ENCODE results near the gene ISG15. TPM values are rescaled to one million over a fixed set of nuclear protein-coding genes. Genes with fewer than 3 reads are reported as not detected.

The ISG15 gene
- total RNA-seq, 1 experiment from 2014 or later: 140 TPM

DNA sequence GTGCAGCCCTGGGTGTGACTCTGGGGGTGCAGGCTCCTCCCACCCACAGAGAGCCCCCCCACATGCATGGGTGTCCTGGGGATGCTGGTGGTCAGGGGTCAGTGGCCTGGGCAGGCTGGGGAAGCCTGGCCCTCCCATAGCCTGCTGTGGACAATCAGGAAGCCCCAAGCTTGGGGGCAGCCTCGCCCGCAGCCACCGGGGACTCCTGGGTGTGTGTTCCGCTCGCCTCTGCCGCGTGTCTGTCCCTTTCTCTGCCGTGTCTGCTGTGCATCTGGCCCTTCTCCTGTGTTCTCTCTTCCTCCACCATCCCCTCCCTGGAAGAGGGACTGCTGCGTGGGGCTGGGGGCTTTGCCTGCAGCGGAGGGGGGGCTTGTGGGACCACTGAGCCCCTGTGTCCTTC, 29.5 kb downstream of the ISG15 start:
- TF ChIP-seq EZH2phosphoT487 (IDR thresholded peaks at IDR 0.05; ENCODE audit: borderline replicate concordance) (no peak), YY1 (IDR thresholded peaks at IDR 0.05; ENCODE audit: extremely low read depth, insufficient replicate concordance, low read depth, low read length) (no peak), SRF (IDR thresholded peaks at IDR 0.05; ENCODE audit: low read depth) (no peak)
- TF ChIP-seq, protein P1, sequence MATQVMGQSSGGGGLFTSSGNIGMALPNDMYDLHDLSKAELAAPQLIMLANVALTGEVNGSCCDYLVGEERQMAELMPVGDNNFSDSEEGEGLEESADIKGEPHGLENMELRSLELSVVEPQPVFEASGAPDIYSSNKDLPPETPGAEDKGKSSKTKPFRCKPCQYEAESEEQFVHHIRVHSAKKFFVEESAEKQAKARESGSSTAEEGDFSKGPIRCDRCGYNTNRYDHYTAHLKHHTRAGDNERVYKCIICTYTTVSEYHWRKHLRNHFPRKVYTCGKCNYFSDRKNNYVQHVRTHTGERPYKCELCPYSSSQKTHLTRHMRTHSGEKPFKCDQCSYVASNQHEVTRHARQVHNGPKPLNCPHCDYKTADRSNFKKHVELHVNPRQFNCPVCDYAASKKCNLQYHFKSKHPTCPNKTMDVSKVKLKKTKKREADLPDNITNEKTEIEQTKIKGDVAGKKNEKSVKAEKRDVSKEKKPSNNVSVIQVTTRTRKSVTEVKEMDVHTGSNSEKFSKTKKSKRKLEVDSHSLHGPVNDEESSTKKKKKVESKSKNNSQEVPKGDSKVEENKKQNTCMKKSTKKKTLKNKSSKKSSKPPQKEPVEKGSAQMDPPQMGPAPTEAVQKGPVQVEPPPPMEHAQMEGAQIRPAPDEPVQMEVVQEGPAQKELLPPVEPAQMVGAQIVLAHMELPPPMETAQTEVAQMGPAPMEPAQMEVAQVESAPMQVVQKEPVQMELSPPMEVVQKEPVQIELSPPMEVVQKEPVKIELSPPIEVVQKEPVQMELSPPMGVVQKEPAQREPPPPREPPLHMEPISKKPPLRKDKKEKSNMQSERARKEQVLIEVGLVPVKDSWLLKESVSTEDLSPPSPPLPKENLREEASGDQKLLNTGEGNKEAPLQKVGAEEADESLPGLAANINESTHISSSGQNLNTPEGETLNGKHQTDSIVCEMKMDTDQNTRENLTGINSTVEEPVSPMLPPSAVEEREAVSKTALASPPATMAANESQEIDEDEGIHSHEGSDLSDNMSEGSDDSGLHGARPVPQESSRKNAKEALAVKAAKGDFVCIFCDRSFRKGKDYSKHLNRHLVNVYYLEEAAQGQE (IDR thresholded peaks at IDR 0.05; ENCODE audit: low read depth): no peak
- intact Hi-C loops (cut with micrococcal nuclease): no loop called here
- no peaks in the 10 kb centered on the region for H3K9me3 ChIP-seq (ENCODE audit: control insufficient read depth in 1 of 2, insufficient read depth in 1 of 2, low read depth in 1 of 2, low read length in 2 of 2)
- H2AFZ ChIP-seq (ENCODE audit: low read depth, low read length, poor library complexity, severe bottlenecking): no peak overlapping the region
- no TSS peak for BruUV-seq (replicated peaks)
- peaks cover 7 to 18% of the 10 kb centered on the region in 2 experiments; a peak in 3 of 4 replicates for H3K4me1 ChIP-seq (ENCODE audit: control insufficient read depth in 1 of 2, insufficient read depth in 2 of 2, low read length in 2 of 2)
- ATAC-seq (no peak), DNase-seq (ENCODE audit: low read depth, low spot score) (no peak)
- H4K20me1 ChIP-seq (ENCODE audit: insufficient read depth): no peaks in the 10 kb centered on the region
- H3K9me2 ChIP-seq (ENCODE audit: insufficient read depth): no peaks in the 10 kb centered on the region
- H3K4me2 ChIP-seq (ENCODE audit: low read length): no peak overlapping the region
- H3K79me2 ChIP-seq (ENCODE audit: insufficient read depth, low read length): peaks cover 32% of the 10 kb centered on the region; the same call in 1 of the 2 replicates
- no peaks in the 10 kb centered on the region for H3K27me3 ChIP-seq (ENCODE audit: insufficient read depth, low read length)
- peaks cover 19 to 37% of the 10 kb centered on the region in 2 experiments; a peak in 3 of 4 replicates for H3K36me3 ChIP-seq (ENCODE audit: control insufficient read depth in 1 of 2, insufficient read depth in 2 of 2, low read length in 2 of 2)
- H3K4me3 ChIP-seq (replicated peaks in 1 of 2; ENCODE audit: low read depth in 1 of 2, low read length in 2 of 2): no peak overlapping the region
- H3K9ac ChIP-seq (ENCODE audit: low read length): no peak overlapping the region
- ChIA-PET POLR2A (no interaction called here), RAD21 (ENCODE audit: low non-redundant PET in 1 of 2, low total read pairs in 2 of 2, uncharacterized antibody in 2 of 2, unreplicated experiment in 2 of 2) (no interaction called here), CTCF (no interaction called here)
- H3K27ac ChIP-seq (ENCODE audit: low read depth, low read length): no peak overlapping the region

DNA sequence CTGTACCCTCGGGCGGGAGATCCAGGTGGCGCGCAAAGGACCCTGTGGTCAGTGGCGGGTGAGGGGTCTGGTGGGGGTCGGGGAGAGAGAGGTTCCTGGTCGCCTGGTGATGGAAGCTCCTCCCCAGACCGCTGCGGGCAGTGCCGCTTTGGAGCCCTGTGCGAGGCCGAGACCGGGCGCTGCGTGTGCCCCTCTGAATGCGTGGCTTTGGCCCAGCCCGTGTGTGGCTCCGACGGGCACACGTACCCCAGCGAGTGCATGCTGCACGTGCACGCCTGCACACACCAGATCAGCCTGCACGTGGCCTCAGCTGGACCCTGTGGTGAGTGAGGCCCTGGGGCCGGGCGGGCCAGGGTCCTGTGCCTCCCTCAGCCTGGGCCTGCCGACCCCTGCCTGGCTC, 30.1 kb downstream of the ISG15 start:
- DNase-seq (ENCODE audit: low read depth, low spot score) (no peak), ATAC-seq (no peak)
- Histone ChIP-seq H3K9me2 (ENCODE audit: insufficient read depth) (no peaks in the 10 kb centered on the region), H3K4me1 (ENCODE audit: control insufficient read depth in 1 of 2, insufficient read depth in 2 of 2, low read length in 2 of 2) (peaks cover 7 to 18% of the 10 kb centered on the region in 2 experiments; a peak in 3 of 4 replicates), H2AFZ (ENCODE audit: low read depth, low read length, poor library complexity, severe bottlenecking) (no peak overlapping the region), H3K27me3 (ENCODE audit: insufficient read depth, low read length) (no peaks in the 10 kb centered on the region), H3K4me3 (replicated peaks in 1 of 2; ENCODE audit: low read depth in 1 of 2, low read length in 2 of 2) (no peak overlapping the region), H3K4me2 (ENCODE audit: low read length) (no peak overlapping the region), H3K9me3 (ENCODE audit: control insufficient read depth in 1 of 2, insufficient read depth in 1 of 2, low read depth in 1 of 2, low read length in 2 of 2) (no peaks in the 10 kb centered on the region), H3K27ac (ENCODE audit: low read depth, low read length) (no peak overlapping the region), H3K36me3 (ENCODE audit: control insufficient read depth in 1 of 2, insufficient read depth in 2 of 2, low read length in 2 of 2) (peaks cover 19 to 37% of the 10 kb centered on the region in 2 experiments; a peak in 3 of 4 replicates), H3K79me2 (ENCODE audit: insufficient read depth, low read length) (peaks cover 26% of the 10 kb centered on the region; the same call in 1 of the 2 replicates), H4K20me1 (ENCODE audit: insufficient read depth) (no peaks in the 10 kb centered on the region), H3K9ac (ENCODE audit: low read length) (no peak overlapping the region)
- RAD21 ChIA-PET (ENCODE audit: low non-redundant PET in 1 of 2, low total read pairs in 2 of 2, uncharacterized antibody in 2 of 2, unreplicated experiment in 2 of 2): no interaction called here
- intact Hi-C loops (cut with micrococcal nuclease): no loop called here
- CTCF ChIA-PET: no interaction called here
- POLR2A ChIA-PET: no interaction called here
- BruUV-seq (replicated peaks): no TSS peak
- TF ChIP-seq EZH2phosphoT487 (IDR thresholded peaks at IDR 0.05; ENCODE audit: borderline replicate concordance) (no peak), EGR1 (IDR thresholded peaks at IDR 0.05; ENCODE audit: low read depth) (no peak), SIN3A (IDR thresholded peaks at IDR 0.05; ENCODE audit: low read depth) (no peak), ZNF274 (IDR thresholded peaks at IDR 0.05; ENCODE audit: low read depth, low read length) (no peak), SRF (IDR thresholded peaks at IDR 0.05; ENCODE audit: low read depth) (no peak)
